GM18861 (cell line): ENCODE measurements around the gene LCNL1.
"Not testable (repeated sequence)": the region's sequence is repeated elsewhere in the genome, so short reads cannot be mapped to it uniquely, and the experiment has no call there.

Experiments
- ATAC-seq: cut with Tn5 transposase; IDR thresholded peaks from one replicate; pipeline ENCODE4 v1.9.1; 2021; ENCODE audit not compliant: unreplicated experiment

LCNL1 gene

GRCh38 chr9:136990242-136990911 lies 7.6 kb downstream of the LCNL1 start:
- no peak for ATAC-seq

- peak; percentile 59 for ATAC-seq
These were observed 9.4 kb downstream of the LCNL1 start, which contains the start of gene PAXX for GRCh38 chr9:136991993-136992818. Gene PAXX, plus strand, starts transcription at chr9:136992422. Its CDS starts 22 bp downstream, at chr9:136992444.

GRCh38 chr9:136992819-136993369 lies 10.1 kb downstream of the LCNL1 start:
- ATAC-seq, result peak; percentile 15

- no peak for ATAC-seq
These were observed 11.5 kb downstream of the LCNL1 start for GRCh38 chr9:136994180-136994887.

GRCh38 chr9:136994888-136995230 lies 12.1 kb downstream of the LCNL1 start:
- ATAC-seq, result no peak

GRCh38 chr9:136995362-136995761 lies 12.6 kb downstream of the LCNL1 start:
- ATAC-seq, result no peak

GRCh38 chr9:136995772-136996311 lies 13.0 kb downstream of the LCNL1 start:
- no peak for ATAC-seq

- ATAC-seq, result no peak
These were observed 13.8 kb downstream of the LCNL1 start, which contains the start of gene CLIC3 for GRCh38 chr9:136996361-136997292. Gene CLIC3, minus strand, starts transcription at chr9:136996568. Its CDS starts 25 bp downstream, at chr9:136996543.

- ATAC-seq, result no peak
These were observed 14.6 kb downstream of the LCNL1 start for GRCh38 chr9:136997371-136997770.

GRCh38 chr9:136997830-136998234 lies 15.0 kb downstream of the LCNL1 start:
- no peak for ATAC-seq

GRCh38 chr9:137000177-137000930 lies 17.6 kb downstream of the LCNL1 start:
- ATAC-seq, result peak; percentile 80

- no peak for ATAC-seq
These were observed 19.3 kb downstream of the LCNL1 start for GRCh38 chr9:137001857-137002645.

GRCh38 chr9:137002646-137003041 lies 19.9 kb downstream of the LCNL1 start:
- no peak for ATAC-seq

- not testable (repeated sequence) for ATAC-seq
These were observed 21.5 kb downstream of the LCNL1 start for GRCh38 chr9:137004285-137004684.

- no peak for ATAC-seq
These were observed 23.6 kb downstream of the LCNL1 start for GRCh38 chr9:137006116-137007003.

- ATAC-seq, result no peak
These were observed 24.5 kb downstream of the LCNL1 start for GRCh38 chr9:137007108-137007815.

GRCh38 chr9:137007816-137008270 lies 25.1 kb downstream of the LCNL1 start:
- ATAC-seq, result no peak
